Tibial nerve (tissue), 4 donors: ENCODE data around the gene FAM193A. TPM values are rescaled to one million over a fixed set of nuclear protein-coding genes. Genes with fewer than 3 reads are reported as not detected.

ENCODE experiments used
- DNase-seq, 2 donors: peaks; one replicate each; pipeline ENCODE4 v3.0.0-alpha.2; 2019; ENCODE audit warnings: low spot score in 2 of 2
- H3K27ac ChIP-seq, 4 donors: fragments of 200-600 bp; sonication (generic) in 3 of 4; one replicate each; pipeline ENCODE4 v1.5.1; 2017 to 2019; ENCODE audit warnings: mild to moderate bottlenecking in 1 of 4
- H3K27me3 ChIP-seq, 2 donors: fragments of 200-600 bp; sonication (generic) in 1 of 2; one replicate each; pipeline versions ENCODE4 v1.5.1 to v1.6.0; 2017 to 2019
- H3K36me3 ChIP-seq, 3 donors: fragments of 200-600 bp; sonication (generic); one replicate each; pipeline ENCODE4 v1.5.1; 2018 to 2019
- H3K4me1 ChIP-seq, 4 donors: fragments of 200-600 bp; sonication (generic) in 3 of 4; one replicate each; pipeline ENCODE4 v1.5.1; 2017 to 2019
- H3K4me3 ChIP-seq, 4 donors: fragments of 200-600 bp; sonication (generic) in 3 of 4; one replicate each; pipeline ENCODE4 v1.5.1; 2017 to 2019; ENCODE audit warnings: mild to moderate bottlenecking in 1 of 4, moderate library complexity in 1 of 4
- H3K9me3 ChIP-seq, 4 donors: fragments of 200-600 bp; sonication (generic) in 3 of 4; one replicate each; pipeline ENCODE4 v1.5.1; 2017 to 2019
- EP300 ChIP-seq, 2 donors: sonication (generic); formaldehyde crosslinking; IDR thresholded peaks; one replicate each; pipeline ENCODE4 v1.6.1; 2017; ENCODE audit warnings: antibody characterized with exemption in 2 of 2, mild to moderate bottlenecking in 1 of 2
- POLR2A ChIP-seq, 2 donors: fragments of 450-650 bp; IDR thresholded peaks; one replicate each; pipeline ENCODE4 v1.6.1; 2017; ENCODE audit warnings: antibody characterized with exemption in 2 of 2, mild to moderate bottlenecking in 2 of 2, moderate library complexity in 2 of 2
- WGBS, 2 donors: methylation state at CpG; one replicate each; pipeline ENCODE4 v1.1.5; 2018; 5-methylcytosine and 5-hydroxymethylcytosine counted together
- total RNA-seq, 4 donors: library from RNA; depleted of rRNA; stranded (reverse); fragments of >200 nt; gene quantifications; one replicate each; pipeline ENCODE4 v1.1.0, GENCODE V29; 2016
- TF ChIP-seq, protein P1 (sequence below), 5 experiments: fragments of 200-600 bp in 3 of 5; fragments of 450-650 bp in 2 of 5; sonication (generic) in 3 of 5; IDR thresholded peaks; one replicate each; pipeline ENCODE4 v1.5.1; 2016 to 2019; ENCODE audit warnings: antibody characterized with exemption in 5 of 5, mild to moderate bottlenecking in 3 of 5, moderate library complexity in 2 of 5

FAM193A gene
- total RNA-seq, 4 donors from 2014 or later, result 28.6 to 54.6 (median 36.0) TPM

DNA sequence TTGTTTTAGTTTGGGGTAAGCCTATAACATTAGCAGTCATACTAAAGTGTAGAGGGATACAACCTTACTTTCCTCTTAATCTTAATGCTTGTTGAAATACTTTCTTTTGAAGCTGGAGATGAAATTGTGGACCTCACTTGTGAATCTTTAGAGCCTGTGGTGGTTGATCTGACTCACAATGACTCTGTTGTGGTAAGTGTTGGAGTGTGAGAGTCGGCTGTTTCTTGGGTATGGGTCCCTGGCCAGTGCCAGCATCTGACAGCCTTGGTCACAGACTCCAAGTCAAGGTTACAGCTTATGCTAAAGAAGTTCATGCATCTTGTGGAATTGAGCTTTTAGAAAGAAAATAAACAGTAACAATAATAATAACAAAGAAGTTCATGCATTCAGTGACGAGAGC is 35.9 kb upstream of the FAM193A start:
- no peaks in the 10 kb centered on the region for H3K9me3 ChIP-seq
- H3K4me1 ChIP-seq, result no peaks in the 10 kb centered on the region
- no peaks in the 10 kb centered on the region for H3K27me3 ChIP-seq
- H3K27ac ChIP-seq, result no peak overlapping the region
- TF ChIP-seq POLR2A (IDR thresholded peaks at IDR 0.05) (no peak), EP300 (IDR thresholded peaks at IDR 0.05) (no peak)
- TF ChIP-seq, protein P1, sequence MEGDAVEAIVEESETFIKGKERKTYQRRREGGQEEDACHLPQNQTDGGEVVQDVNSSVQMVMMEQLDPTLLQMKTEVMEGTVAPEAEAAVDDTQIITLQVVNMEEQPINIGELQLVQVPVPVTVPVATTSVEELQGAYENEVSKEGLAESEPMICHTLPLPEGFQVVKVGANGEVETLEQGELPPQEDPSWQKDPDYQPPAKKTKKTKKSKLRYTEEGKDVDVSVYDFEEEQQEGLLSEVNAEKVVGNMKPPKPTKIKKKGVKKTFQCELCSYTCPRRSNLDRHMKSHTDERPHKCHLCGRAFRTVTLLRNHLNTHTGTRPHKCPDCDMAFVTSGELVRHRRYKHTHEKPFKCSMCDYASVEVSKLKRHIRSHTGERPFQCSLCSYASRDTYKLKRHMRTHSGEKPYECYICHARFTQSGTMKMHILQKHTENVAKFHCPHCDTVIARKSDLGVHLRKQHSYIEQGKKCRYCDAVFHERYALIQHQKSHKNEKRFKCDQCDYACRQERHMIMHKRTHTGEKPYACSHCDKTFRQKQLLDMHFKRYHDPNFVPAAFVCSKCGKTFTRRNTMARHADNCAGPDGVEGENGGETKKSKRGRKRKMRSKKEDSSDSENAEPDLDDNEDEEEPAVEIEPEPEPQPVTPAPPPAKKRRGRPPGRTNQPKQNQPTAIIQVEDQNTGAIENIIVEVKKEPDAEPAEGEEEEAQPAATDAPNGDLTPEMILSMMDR (IDR thresholded peaks at IDR 0.05), result no peak
- DNase-seq, result no peak
- H3K4me3 ChIP-seq, result no peak overlapping the region
- H3K36me3 ChIP-seq, result peaks cover 0 to 85% (median 23%) of the 10 kb centered on the region in 3 donors
- WGBS, 2 donors, result 69 to 75% methylated on average over 2 of the region's 2 CpGs

- Histone ChIP-seq H3K36me3 (peaks cover 0 to 84% (median 23%) of the 10 kb centered on the region in 3 donors), H3K27me3 (no peaks in the 10 kb centered on the region), H3K4me3 (no peak overlapping the region), H3K27ac (no peak overlapping the region), H3K9me3 (no peaks in the 10 kb centered on the region), H3K4me1 (no peaks in the 10 kb centered on the region)
- WGBS, 2 donors, result 92 to 97% methylated on average over 6 to 7 of the region's 7 CpGs
- DNase-seq, result no peak
- no peak for TF ChIP-seq EP300 (IDR thresholded peaks at IDR 0.05)
- no peak for TF ChIP-seq POLR2A (IDR thresholded peaks at IDR 0.05)
- TF ChIP-seq, protein P1 (IDR thresholded peaks at IDR 0.05), result no peak
Measured at GRCh38 chr4:2501034-2501594, 35.3 kb upstream of the FAM193A start.

GRCh38 chr4:2503809-2504208 is 32.6 kb upstream of the FAM193A start:
- H3K36me3 ChIP-seq, result peaks cover 0 to 69% (median 21%) of the 10 kb centered on the region in 3 donors
- DNase-seq, result no peak

DNA sequence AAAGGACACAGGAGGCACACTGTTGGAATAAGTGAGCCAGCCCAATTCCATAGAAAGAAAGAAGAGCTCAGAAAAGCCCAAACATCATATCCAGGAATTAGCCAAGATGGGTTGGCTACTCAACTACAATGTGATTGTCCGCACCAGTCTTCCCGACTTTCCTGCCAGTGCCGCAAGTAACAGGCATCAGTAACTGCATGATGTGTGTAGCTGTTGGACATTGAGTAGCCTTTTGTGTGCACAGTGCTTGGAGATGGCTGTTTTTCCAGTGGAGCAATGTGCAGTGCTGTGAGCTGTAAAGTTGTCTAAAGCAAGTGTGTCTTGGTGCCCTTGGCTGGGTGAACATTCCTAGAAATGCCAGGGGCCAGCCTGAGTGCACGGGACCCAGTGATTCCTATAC is 29.2 kb upstream of the FAM193A start:
- no peak for DNase-seq
- WGBS, 2 donors, result 91 to 93% methylated on average over 4 of the region's 4 CpGs
- Histone ChIP-seq H3K27me3 (no peaks in the 10 kb centered on the region), H3K36me3 (peaks cover 0 to 61% (median 4%) of the 10 kb centered on the region in 3 donors), H3K27ac (no peak overlapping the region), H3K9me3 (no peaks in the 10 kb centered on the region), H3K4me3 (no peak overlapping the region), H3K4me1 (no peaks in the 10 kb centered on the region)
- TF ChIP-seq, protein P1 (IDR thresholded peaks at IDR 0.05), result no peak
- TF ChIP-seq POLR2A (IDR thresholded peaks at IDR 0.05), result no peak
- no peak for TF ChIP-seq EP300 (IDR thresholded peaks at IDR 0.05)

More at GRCh38 chr4:2503809-2504208, 32.6 kb upstream of the FAM193A start:
- no peaks in the 10 kb centered on the region for H3K9me3 ChIP-seq
- TF ChIP-seq, protein P1 (IDR thresholded peaks at IDR 0.05), result no peak
- no peak for TF ChIP-seq POLR2A (IDR thresholded peaks at IDR 0.05)
- TF ChIP-seq EP300 (IDR thresholded peaks at IDR 0.05), result no peak
- no peaks in the 10 kb centered on the region for H3K4me1 ChIP-seq
- H3K27me3 ChIP-seq, result no peaks in the 10 kb centered on the region
- no peak overlapping the region for H3K27ac ChIP-seq
- H3K4me3 ChIP-seq, result no peak overlapping the region
- WGBS, 2 donors, result 92 to 98% methylated on average over 5 of the region's 5 CpGs

DNA sequence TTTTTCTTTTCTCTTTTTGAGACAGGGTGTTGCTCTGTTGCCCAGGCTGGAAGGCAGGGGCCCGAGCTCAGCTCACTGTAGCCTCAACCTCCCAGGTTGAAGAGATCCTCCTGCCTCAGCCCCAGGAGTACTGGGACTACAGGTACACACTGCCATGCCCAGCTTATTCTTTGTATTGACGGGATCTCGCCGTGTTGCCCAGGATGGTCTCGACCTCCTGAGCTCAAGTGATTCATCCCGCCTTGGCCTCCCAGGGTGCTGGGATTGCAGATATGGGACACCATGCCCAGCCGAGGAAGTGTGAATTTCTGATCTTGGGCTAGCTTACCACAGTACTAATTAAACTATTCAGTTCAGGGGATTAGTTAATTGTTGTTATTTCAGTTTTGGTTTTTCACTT is 28.6 kb upstream of the FAM193A start:
- DNase-seq, result no peak
- Histone ChIP-seq H3K4me3 (no peak overlapping the region), H3K27ac (no peak overlapping the region), H3K9me3 (no peaks in the 10 kb centered on the region), H3K4me1 (no peaks in the 10 kb centered on the region), H3K27me3 (no peaks in the 10 kb centered on the region), H3K36me3 (peaks cover 0 to 61% (median 8%) of the 10 kb centered on the region in 3 donors)
- 85 to 86% methylated on average over 7 of the region's 7 CpGs for WGBS, 2 donors
- TF ChIP-seq POLR2A (IDR thresholded peaks at IDR 0.05) (no peak), EP300 (IDR thresholded peaks at IDR 0.05) (no peak)
- TF ChIP-seq, protein P1 (IDR thresholded peaks at IDR 0.05), result no peak
